Prostate gland (tissue), 2 donors: ENCODE results near the gene TJP3. TPM values are rescaled to one million over a fixed set of nuclear protein-coding genes. Genes with fewer than 3 reads are reported as not detected.

Source experiments
- DNase-seq: peaks from one replicate; pipeline ENCODE4 v3.0.0-alpha.2; 2019; ENCODE audit warnings: low spot score
- H3K27ac ChIP-seq, 2 donors: fragments of 200-600 bp; sonication (generic); 2 replicates each; pipeline ENCODE4 v1.5.1; 2017 to 2019
- H3K27me3 ChIP-seq: fragments of 200-600 bp; sonication (generic); replicated peaks from 2 replicates; pipeline ENCODE4 v1.5.1; 2019; ENCODE audit not compliant: insufficient read depth
- H3K36me3 ChIP-seq, 2 donors: fragments of 200-600 bp; sonication (generic); 1 replicate in 1 of 2; 2 replicates in 1 of 2; pipeline versions ENCODE4 v1.5.1 to v1.8.1; 2017 to 2019
- H3K4me1 ChIP-seq: fragments of 200-600 bp; sonication (generic); replicated peaks from 2 replicates; pipeline ENCODE4 v1.5.1; 2019
- H3K4me3 ChIP-seq, 2 donors: fragments of 200-600 bp; sonication (generic); 2 replicates each; pipeline ENCODE4 v1.5.1; 2017 to 2019
- H3K9me3 ChIP-seq: fragments of 200-600 bp; sonication (generic); 2 replicates; pipeline ENCODE4 v1.5.1; 2017
- CTCF ChIP-seq, 4 experiments: fragments of 200-600 bp in 2 of 4; fragments of 450-650 bp in 2 of 4; sonication (generic) in 2 of 4; IDR thresholded peaks; 1 replicate in 3 of 4; 2 replicates in 1 of 4; pipeline ENCODE4 v1.5.1; 2016 to 2019; ENCODE audit warnings: antibody characterized with exemption in 4 of 4, mild to moderate bottlenecking in 2 of 4, moderate library complexity in 2 of 4
- POLR2A ChIP-seq: fragments of 450-650 bp; IDR thresholded peaks from one replicate; pipeline ENCODE4 v1.6.1; 2016; ENCODE audit warnings: antibody characterized with exemption, mild to moderate bottlenecking
- POLR2AphosphoS5 ChIP-seq: sonication (generic); formaldehyde crosslinking; IDR thresholded peaks from one replicate; pipeline ENCODE4 v1.6.1; 2017; ENCODE audit warnings: antibody characterized with exemption
- WGBS: methylation state at CpG from one replicate; pipeline ENCODE4 v1.1.5; 2018; 5-methylcytosine and 5-hydroxymethylcytosine counted together
- intact Hi-C: fragments of 100-400 bp; cut with DNase I; formaldehyde crosslinking; loops from one replicate; pipeline ENCODE4 v1.14.2; 2022
- total RNA-seq, 2 donors: library from RNA; depleted of rRNA; stranded (reverse); fragments of >200 nt; gene quantifications; one replicate each; pipeline ENCODE4 v1.1.0, GENCODE V29; 2016

The TJP3 gene
- total RNA-seq, 2 donors from 2014 or later: 14.6 to 17.8 TPM

- H3K36me3 ChIP-seq: no peaks in the 10 kb centered on the region
- TF ChIP-seq CTCF (IDR thresholded peaks at IDR 0.05): no peak
- TF ChIP-seq POLR2A: no peak
- no peak for TF ChIP-seq POLR2AphosphoS5
- 86% methylated on average over 13 of the region's 13 CpGs for WGBS
- no peak overlapping the region for H3K4me3 ChIP-seq
- no peaks in the 10 kb centered on the region for H3K4me1 ChIP-seq
- intact Hi-C loops: no loop called here
- no peaks in the 10 kb centered on the region for H3K9me3 ChIP-seq
- no peak for DNase-seq
- H3K27me3 ChIP-seq: no peaks in the 10 kb centered on the region
- peak overlapping the region in 1 of 2 donors; percentile 86 for H3K27ac ChIP-seq
These were observed 35.2 kb upstream of the TJP3 start for GRCh38 chr19:3672993-3673392.

- no peak for DNase-seq
- 94% methylated on average over 22 of the region's 34 CpGs for WGBS
- intact Hi-C loops: no loop called here
- H3K4me3 ChIP-seq: no peak overlapping the region
- no peaks in the 10 kb centered on the region for H3K9me3 ChIP-seq
- no peaks in the 10 kb centered on the region for H3K4me1 ChIP-seq
- no peaks in the 10 kb centered on the region for H3K27me3 ChIP-seq
- H3K27ac ChIP-seq: peak overlapping the region in 1 of 2 donors; percentile 86
- TF ChIP-seq POLR2AphosphoS5 (no peak), CTCF (IDR thresholded peaks at IDR 0.05) (no peak), POLR2A (no peak)
- no peaks in the 10 kb centered on the region for H3K36me3 ChIP-seq
These were observed 34.4 kb upstream of the TJP3 start for GRCh38 chr19:3673506-3674439.

GRCh38 chr19:3674784-3675543 is 33.2 kb upstream of the TJP3 start:
- H3K27ac ChIP-seq: peak overlapping the region in 1 of 2 donors; percentile 42
- intact Hi-C loops: no loop called here
- DNase-seq: no peak

GRCh38 chr19:3678188-3678587 is 30.0 kb upstream of the TJP3 start:
- no peak overlapping the region for H3K4me3 ChIP-seq
- no peak for TF ChIP-seq POLR2AphosphoS5
- TF ChIP-seq CTCF (IDR thresholded peaks at IDR 0.05): no peak
- no peak for TF ChIP-seq POLR2A
- WGBS: over 99% methylated on average over 3 of the region's 3 CpGs
- H3K27ac ChIP-seq: no peak overlapping the region
- no peaks in the 10 kb centered on the region for H3K9me3 ChIP-seq
- H3K36me3 ChIP-seq: no peaks in the 10 kb centered on the region
- no peaks in the 10 kb centered on the region for H3K4me1 ChIP-seq
- H3K27me3 ChIP-seq: no peaks in the 10 kb centered on the region
- intact Hi-C loops: no loop called here
- no peak for DNase-seq

More at GRCh38 chr19:3674784-3675543, 33.2 kb upstream of the TJP3 start:
- no peak for TF ChIP-seq POLR2A
- no peak for TF ChIP-seq POLR2AphosphoS5
- no peak for TF ChIP-seq CTCF (IDR thresholded peaks at IDR 0.05)
- 77% methylated on average over 13 of the region's 13 CpGs for WGBS
- no peaks in the 10 kb centered on the region for H3K9me3 ChIP-seq
- H3K4me1 ChIP-seq: no peaks in the 10 kb centered on the region
- no peak overlapping the region for H3K4me3 ChIP-seq
- no peaks in the 10 kb centered on the region for H3K36me3 ChIP-seq
- no peaks in the 10 kb centered on the region for H3K27me3 ChIP-seq
